ENCODE results near the gene CLDN25. TPM values are rescaled to one million over a fixed set of nuclear protein-coding genes. Genes with fewer than 3 reads are reported as not detected.

The CLDN25 gene
- total RNA-seq, 1 donor from 2014 or later = not detected

- no peaks in the 10 kb centered on the region for H3K4me1 ChIP-seq (ENCODE audit: insufficient read depth, low read length)
- peaks cover 7% of the 10 kb centered on the region for H3K36me3 ChIP-seq (ENCODE audit: insufficient read depth, low read length)
- Mint-ChIP-seq H3K36me3 (ENCODE audit: low read depth, unreplicated experiment) (peaks cover 15% of the 10 kb centered on the region), H3K4me3 (ENCODE audit: unreplicated experiment) (no peak overlapping the region), H3K27me3 (ENCODE audit: low read depth, unreplicated experiment) (no peaks in the 10 kb centered on the region), H3K4me1 (ENCODE audit: low read depth, unreplicated experiment) (peaks cover 6% of the 10 kb centered on the region), H3K9me3 (ENCODE audit: unreplicated experiment) (no peaks in the 10 kb centered on the region), H3K27ac (ENCODE audit: unreplicated experiment) (no peak overlapping the region)
- H3K27me3 ChIP-seq (ENCODE audit: insufficient read depth, low read length) = no peaks in the 10 kb centered on the region
- no peak for TF ChIP-seq EZH2 (IDR thresholded peaks at IDR 0.05; ENCODE audit: insufficient read depth, low read length)
- TF ChIP-seq CTCF (IDR thresholded peaks at IDR 0.05; ENCODE audit: insufficient read depth, low read depth, low read length) = peak; percentile 30
- no peak overlapping the region for H2AFZ ChIP-seq (ENCODE audit: low read depth, low read length)
- H3K79me2 ChIP-seq (ENCODE audit: insufficient read depth, low read length) = no peaks in the 10 kb centered on the region
- DNase-seq (ENCODE audit: low read depth) (no peak), FAIRE-seq (no peak)
- H3K27ac ChIP-seq (ENCODE audit: low read depth, low read length) = no peak overlapping the region
- H3K9me3 ChIP-seq (ENCODE audit: insufficient read depth, low read depth, low read length) = no peaks in the 10 kb centered on the region
- no peak overlapping the region for H3K9ac ChIP-seq (ENCODE audit: low read length)
- H3K4me2 ChIP-seq (ENCODE audit: low read length) = no peak overlapping the region
- no peak overlapping the region for H3K4me3 ChIP-seq (ENCODE audit: insufficient read depth, low read depth, low read length)
- H4K20me1 ChIP-seq (ENCODE audit: insufficient read depth, low read length) = no peaks in the 10 kb centered on the region
Measured at GRCh38 chr11:113806406-113806805, 26.8 kb downstream of the CLDN25 start.

- Histone ChIP-seq H3K79me2 (ENCODE audit: insufficient read depth, low read length) (no peaks in the 10 kb centered on the region), H2AFZ (ENCODE audit: low read depth, low read length) (no peak overlapping the region), H3K36me3 (ENCODE audit: insufficient read depth, low read length) (peaks cover 8% of the 10 kb centered on the region), H3K4me3 (ENCODE audit: insufficient read depth, low read depth, low read length) (no peak overlapping the region), H3K27ac (ENCODE audit: low read depth, low read length) (no peak overlapping the region), H3K27me3 (ENCODE audit: insufficient read depth, low read length) (no peaks in the 10 kb centered on the region), H3K4me1 (ENCODE audit: insufficient read depth, low read length) (no peaks in the 10 kb centered on the region), H4K20me1 (ENCODE audit: insufficient read depth, low read length) (no peaks in the 10 kb centered on the region), H3K4me2 (ENCODE audit: low read length) (no peak overlapping the region), H3K9me3 (ENCODE audit: insufficient read depth, low read depth, low read length) (no peaks in the 10 kb centered on the region), H3K9ac (ENCODE audit: low read length) (no peak overlapping the region)
- Mint-ChIP-seq H3K27ac (ENCODE audit: unreplicated experiment) (no peak overlapping the region), H3K4me3 (ENCODE audit: unreplicated experiment) (no peak overlapping the region), H3K36me3 (ENCODE audit: low read depth, unreplicated experiment) (peaks cover 13% of the 10 kb centered on the region), H3K9me3 (ENCODE audit: unreplicated experiment) (no peaks in the 10 kb centered on the region), H3K27me3 (ENCODE audit: low read depth, unreplicated experiment) (no peaks in the 10 kb centered on the region), H3K4me1 (ENCODE audit: low read depth, unreplicated experiment) (peaks cover 17% of the 10 kb centered on the region)
- no peak for DNase-seq (ENCODE audit: low read depth)
- FAIRE-seq = no peak
- no peak for TF ChIP-seq CTCF (IDR thresholded peaks at IDR 0.05; ENCODE audit: insufficient read depth, low read depth, low read length)
- no peak for TF ChIP-seq EZH2 (IDR thresholded peaks at IDR 0.05; ENCODE audit: insufficient read depth, low read length)
Measured at GRCh38 chr11:113808931-113809330, 29.3 kb downstream of the CLDN25 start.

- TF ChIP-seq CTCF (IDR thresholded peaks at IDR 0.05; ENCODE audit: insufficient read depth, low read depth, low read length) (no peak), EZH2 (IDR thresholded peaks at IDR 0.05; ENCODE audit: insufficient read depth, low read length) (no peak)
- Histone ChIP-seq H3K9ac (ENCODE audit: low read length) (no peak overlapping the region), H3K79me2 (ENCODE audit: insufficient read depth, low read length) (no peaks in the 10 kb centered on the region), H3K4me2 (ENCODE audit: low read length) (no peak overlapping the region), H3K27me3 (ENCODE audit: insufficient read depth, low read length) (no peaks in the 10 kb centered on the region), H3K27ac (ENCODE audit: low read depth, low read length) (no peak overlapping the region), H3K4me3 (ENCODE audit: insufficient read depth, low read depth, low read length) (no peak overlapping the region), H3K9me3 (ENCODE audit: insufficient read depth, low read depth, low read length) (no peaks in the 10 kb centered on the region), H3K36me3 (ENCODE audit: insufficient read depth, low read length) (peaks cover 5% of the 10 kb centered on the region), H4K20me1 (ENCODE audit: insufficient read depth, low read length) (no peaks in the 10 kb centered on the region), H2AFZ (ENCODE audit: low read depth, low read length) (no peak overlapping the region), H3K4me1 (ENCODE audit: insufficient read depth, low read length) (no peaks in the 10 kb centered on the region)
- no peak overlapping the region for H3K4me3 Mint-ChIP-seq (ENCODE audit: unreplicated experiment)
- DNase-seq (ENCODE audit: low read depth) (no peak), FAIRE-seq (no peak)
- peaks cover 8% of the 10 kb centered on the region for H3K36me3 Mint-ChIP-seq (ENCODE audit: low read depth, unreplicated experiment)
- H3K27me3 Mint-ChIP-seq (ENCODE audit: low read depth, unreplicated experiment) = no peaks in the 10 kb centered on the region
- H3K4me1 Mint-ChIP-seq (ENCODE audit: low read depth, unreplicated experiment) = peaks cover 22% of the 10 kb centered on the region
- no peaks in the 10 kb centered on the region for H3K9me3 Mint-ChIP-seq (ENCODE audit: unreplicated experiment)
- no peak overlapping the region for H3K27ac Mint-ChIP-seq (ENCODE audit: unreplicated experiment)
Measured at GRCh38 chr11:113814181-113814580, 34.6 kb downstream of the CLDN25 start.

All from astrocyte (in vitro differentiated cells and primary cell).